HepG2 (cell line): ENCODE results near the gene BTBD19. TPM values are rescaled to one million over a fixed set of nuclear protein-coding genes. Genes with fewer than 3 reads are reported as not detected.

ENCODE experiments used
- CBX2 ChIP-seq, 2 experiments: fragments of 200-600 bp in 1 of 2; sonication (generic); formaldehyde crosslinking in 1 of 2; IDR thresholded peaks; 2 replicates each; pipeline versions ENCODE4 v1.7.0 to v1.8.1; 2018 to 2022; ENCODE audit warnings: low read depth in 2 of 2, low read length in 1 of 2, mild to moderate bottlenecking in 1 of 2, missing genetic modification reagents in 1 of 2
- GABPA ChIP-seq, 2 experiments: IDR thresholded peaks; 2 replicates each; pipeline ENCODE4 v1.6.1; 2011 to 2016; ENCODE audit warnings: low read depth in 2 of 2, low read length in 1 of 2, missing biosample characterization in 1 of 2, missing genetic modification characterization in 1 of 2
- GPBP1L1 ChIP-seq: sonication (generic); formaldehyde crosslinking; IDR thresholded peaks from 2 replicates; pipeline ENCODE4 v1.5.0; 2020; ENCODE audit warnings: mild to moderate bottlenecking, missing genetic modification reagents
- KMT2B ChIP-seq: IDR thresholded peaks from 2 replicates; pipeline ENCODE4 v1.6.1; 2016; ENCODE audit warnings: missing genetic modification reagents, missing compliant biosample characterization
- MTA3 ChIP-seq: sonication (generic); formaldehyde crosslinking; IDR thresholded peaks from 2 replicates; pipeline ENCODE4 v1.4.0; 2020; ENCODE audit warnings: missing genetic modification reagents
- MXI1 ChIP-seq: IDR thresholded peaks from 3 replicates; pipeline ENCODE4 v1.6.1; 2012; ENCODE audit warnings: low read depth, low read length, inconsistent platforms, borderline replicate concordance
- PRDM4 ChIP-seq: sonication (generic); formaldehyde crosslinking; IDR thresholded peaks from 2 replicates; pipeline ENCODE4 v1.9.0; 2021; ENCODE audit warnings: missing genetic modification reagents, borderline replicate concordance
- SUZ12 ChIP-seq: fragments of 150-350 bp; IDR thresholded peaks from 2 replicates; pipeline ENCODE4 v1.6.1; 2014; ENCODE audit warnings: low read depth, low read length
- TCF12 ChIP-seq, 2 experiments: fragments of 450-650 bp in 1 of 2; sonication (generic) in 1 of 2; formaldehyde crosslinking in 1 of 2; IDR thresholded peaks; 2 replicates each; pipeline versions ENCODE4 v1.6.1 to v1.8.0; 2017 to 2022; ENCODE audit warnings: antibody characterized with exemption in 1 of 2, mild to moderate bottlenecking in 1 of 2, missing genetic modification reagents in 1 of 2, moderate library complexity in 1 of 2
- ZHX2 ChIP-seq, 2 experiments: sonication (generic) in 1 of 2; formaldehyde crosslinking in 1 of 2; IDR thresholded peaks; 2 replicates each; pipeline versions ENCODE4 v1.6.1 to v1.9.0; 2014 to 2022; ENCODE audit warnings: antibody characterized with exemption in 1 of 2, borderline replicate concordance in 1 of 2, inconsistent platforms in 1 of 2, low read depth in 1 of 2, missing genetic modification reagents in 1 of 2
- ZNF260 ChIP-seq: sonication (generic); formaldehyde crosslinking; IDR thresholded peaks from 2 replicates; pipeline ENCODE4 v1.4.0; 2020; ENCODE audit warnings: missing genetic modification reagents, low read depth, mild to moderate bottlenecking, borderline replicate concordance
- ZNF343 ChIP-seq: sonication (generic); formaldehyde crosslinking; IDR thresholded peaks from 2 replicates; pipeline ENCODE4 v1.4.0; 2020; ENCODE audit warnings: mild to moderate bottlenecking, missing genetic modification reagents
- ZNF878 ChIP-seq: sonication (generic); formaldehyde crosslinking; IDR thresholded peaks from 2 replicates; pipeline ENCODE4 v1.8.1; 2023; ENCODE audit warnings: mild to moderate bottlenecking, missing genetic modification reagents, moderate library complexity
- polyA plus RNA-seq, 8 experiments: library from polyadenylated mRNA; depleted of rRNA in 3 of 8; stranded (reverse) in 7 of 8; unstranded in 1 of 8; fragments of >200 nt; fragmentation: Illumina TruSeq in 4 of 8; extraction: Trizol in 4 of 8; gene quantifications; 2 replicates each; pipeline versions ENCODE4 v1.2.1 to v1.2.3, GENCODE V29; 2011 to 2016; ENCODE audit warnings: low read depth in 4 of 8, missing spikeins in 1 of 8, mixed read lengths in 1 of 8; ENCODE audit not compliant: insufficient read depth in 1 of 8
- total RNA-seq, 5 experiments: library from RNA; depleted of rRNA; stranded (reverse); fragments of >200 nt; fragmentation: Illumina TruSeq; extraction: Trizol; gene quantifications; 2 replicates each; pipeline ENCODE4 v1.2.3, GENCODE V29; 2016; ENCODE audit warnings: low read depth in 1 of 5
- TF ChIP-seq, protein P1 (sequence below): sonication (generic); formaldehyde crosslinking; IDR thresholded peaks from 2 replicates; pipeline ENCODE4 v1.8.1; 2023; ENCODE audit warnings: mild to moderate bottlenecking, missing genetic modification reagents, borderline replicate concordance

Gene BTBD19
- total and polyA plus RNA-seq, 2 of the 13 experiments (the other 11 are each of a cell fraction or from before 2014, with no cell fraction given) = 2.7 to 6.7 TPM

- TF ChIP-seq ZHX2 (IDR thresholded peaks at IDR 0.05; ENCODE audit: low read depth) = no peak
- TF ChIP-seq ZHX2 (CRISPR knock-in tag; IDR thresholded peaks at IDR 0.05; ENCODE audit: borderline replicate concordance) = no peak
- TF ChIP-seq ZNF343 (CRISPR knock-in tag) = peak; percentile 66; the same call in 1 of the 2 replicates
- no peak for TF ChIP-seq ZNF260 (CRISPR knock-in tag)
- no peak for TF ChIP-seq MXI1
- TF ChIP-seq PRDM4 (CRISPR knock-in tag) = no peak
- TF ChIP-seq, protein P1, sequence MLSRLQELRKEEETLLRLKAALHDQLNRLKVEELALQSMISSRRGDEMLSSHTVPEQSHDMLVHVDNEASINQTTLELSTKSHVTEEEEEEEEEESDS = 0 out of 2 replicates have a peak, but pooled peaks have one; percentile 61
- TF ChIP-seq CBX2 (IDR thresholded peaks at IDR 0.05; ENCODE audit: low read depth, low read length) = no peak
- TF ChIP-seq CBX2 (CRISPR knock-in tag; IDR thresholded peaks at IDR 0.05; ENCODE audit: low read depth) = no peak
- peak; percentile 71 for TF ChIP-seq GABPA (IDR thresholded peaks at IDR 0.05; ENCODE audit: low read depth, low read length)
- TF ChIP-seq GABPA (CRISPR knock-in tag; IDR thresholded peaks at IDR 0.05; ENCODE audit: low read depth) = peak; percentile 75
- TF ChIP-seq TCF12 (IDR thresholded peaks at IDR 0.05) = no peak
- no peak for TF ChIP-seq TCF12 (CRISPR knock-in tag; IDR thresholded peaks at IDR 0.05)
- TF ChIP-seq KMT2B = 0 out of 2 replicates have a peak, but pooled peaks have one; percentile 47
- no peak for TF ChIP-seq ZNF878 (CRISPR knock-in tag)
- TF ChIP-seq GPBP1L1 (CRISPR knock-in tag) = no peak
- no peak for TF ChIP-seq SUZ12
- no peak for TF ChIP-seq MTA3 (CRISPR knock-in tag)
Measured at GRCh38 chr1:44784094-44785028, 24.0 kb upstream of the BTBD19 start (continued).
